GM12878 (cell line): ENCODE data around the gene RIPK3. TPM values are rescaled to one million over a fixed set of nuclear protein-coding genes. Genes with fewer than 3 reads are reported as not detected.

Experiments used
- ATAC-seq: fragments of 200-7000 bp; cut with Tn5 transposase; 3 replicates; pipeline ENCODE4 v1.9.1; 2020; ENCODE audit warnings: mild to moderate bottlenecking, moderate library complexity
- BruUV-seq: library from RNA; stranded (reverse); fragments of 400-500 nt; replicated peaks from 2 replicates; lab custom pipeline; 2021; lab: Mats Ljungman, UMichigan
- CTCF ChIA-PET: fragments of 300-600 bp; sonication (Branson Sonifier 250); formaldehyde crosslinking; extraction: SDS; loops from one replicate; lab custom pipeline; 2021; ENCODE audit warnings: inconsistent platforms; lab: Yijun Ruan, JAX
- POLR2A ChIA-PET: fragments of 350-600 bp; formaldehyde crosslinking; extraction: SDS; loops from one replicate; lab custom pipeline; 2021; ENCODE audit warnings: inconsistent platforms; lab: Charles Lee
- RAD21 ChIA-PET: fragments of 300-600 bp; sonication (Branson Sonifier 250); formaldehyde crosslinking; loops from one replicate; lab custom pipeline; 2023; ENCODE audit warnings: antibody characterized with exemption; ENCODE audit not compliant: unreplicated experiment; lab: Charles Lee
- SMC1A ChIA-PET: fragments of 300-600 bp; sonication (Branson Sonifier 250); formaldehyde crosslinking; loops from one replicate; lab custom pipeline; 2023; ENCODE audit not compliant: unreplicated experiment, uncharacterized antibody; lab: Charles Lee
- DNase-seq: peaks from one replicate; pipeline ENCODE4 v3.0.0-alpha.2; 2011; ENCODE audit warnings: low read depth, low spot score
- FAIRE-seq: peaks from 3 replicates; lab custom pipeline; 2011; peaks lifted over from hg19 to GRCh38; lab: Jason Lieb, UNC
- H2AFZ ChIP-seq: 2 replicates; pipeline ENCODE4 v1.6.0; 2011; ENCODE audit warnings: low read depth, low read length, control low read depth; ENCODE audit not compliant: control insufficient read depth
- H3K27ac ChIP-seq: 2 replicates; pipeline ENCODE4 v1.5.1; 2011; ENCODE audit warnings: control low read depth; ENCODE audit not compliant: control insufficient read depth, insufficient read depth
- H3K27me3 ChIP-seq, 2 experiments: replicated peaks in 1 of 2; 2 replicates each; pipeline versions ENCODE4 v1.6.0 to v1.6.1; 2011; ENCODE audit warnings: low read length in 1 of 2; ENCODE audit not compliant: control insufficient read depth in 2 of 2, insufficient read depth in 2 of 2
- H3K36me3 ChIP-seq, 2 experiments: 2 replicates each; pipeline ENCODE4 v1.5.1; 2011; ENCODE audit warnings: low read length in 1 of 2; ENCODE audit not compliant: control insufficient read depth in 2 of 2, insufficient read depth in 2 of 2
- H3K4me1 ChIP-seq: 2 replicates; pipeline ENCODE4 v1.6.1; 2011; ENCODE audit warnings: mild to moderate bottlenecking, low read length, moderate library complexity, mixed read lengths; ENCODE audit not compliant: control insufficient read depth, insufficient read depth
- H3K4me2 ChIP-seq: 2 replicates; pipeline ENCODE4 v1.6.0; 2011; ENCODE audit warnings: control low read depth; ENCODE audit not compliant: control insufficient read depth, insufficient read depth
- H3K4me3 ChIP-seq: fragments of 200-600 bp; sonication (generic); 2 replicates; pipeline ENCODE4 v1.5.1; 2016
- H3K79me2 ChIP-seq: 2 replicates; pipeline ENCODE4 v1.6.0; 2011; ENCODE audit warnings: low read length; ENCODE audit not compliant: control insufficient read depth, insufficient read depth
- H3K9ac ChIP-seq: 2 replicates; pipeline ENCODE4 v1.8.0; 2011; ENCODE audit warnings: low read length, control low read depth, mixed read lengths; ENCODE audit not compliant: control insufficient read depth, insufficient read depth
- H3K9me3 ChIP-seq: replicated peaks from 3 replicates; pipeline ENCODE4 v1.5.1; 2011; ENCODE audit warnings: mild to moderate bottlenecking, low read length; ENCODE audit not compliant: control insufficient read depth, insufficient read depth
- H4K20me1 ChIP-seq: 2 replicates; pipeline ENCODE4 v1.6.0; 2011; ENCODE audit not compliant: control insufficient read depth, insufficient read depth
- CHD4 ChIP-seq: fragments of 200-600 bp; sonication (generic); IDR thresholded peaks from 2 replicates; pipeline ENCODE4 v1.6.1; 2016; ENCODE audit warnings: mild to moderate bottlenecking
- CREM ChIP-seq: IDR thresholded peaks from 2 replicates; pipeline ENCODE4 v1.6.1; 2014; ENCODE audit warnings: antibody characterized with exemption, low read depth
- DPF2 ChIP-seq: fragments of 450-650 bp; IDR thresholded peaks from 2 replicates; pipeline ENCODE4 v1.6.1; 2017; ENCODE audit warnings: mild to moderate bottlenecking
- IKZF2 ChIP-seq, 2 experiments: fragments of 450-650 bp; IDR thresholded peaks; 2 replicates each; pipeline ENCODE4 v1.6.1; 2017; ENCODE audit warnings: mild to moderate bottlenecking in 2 of 2, moderate library complexity in 2 of 2
- RAD21 ChIP-seq: IDR thresholded peaks from 2 replicates; pipeline ENCODE4 v1.6.1; 2011; ENCODE audit warnings: mild to moderate bottlenecking, low read depth, low read length, moderate library complexity; ENCODE audit not compliant: insufficient read depth
- TCF3 ChIP-seq: IDR thresholded peaks from 2 replicates; pipeline ENCODE4 v1.6.1; 2012; ENCODE audit warnings: low read depth, mild to moderate bottlenecking, low read length, borderline replicate concordance; ENCODE audit not compliant: insufficient read depth
- USF2 ChIP-seq: IDR thresholded peaks from 2 replicates; pipeline ENCODE4 v1.6.1; 2011; ENCODE audit warnings: low read depth, low read length, improper control_type of control experiment, borderline replicate concordance
- ZBTB40 ChIP-seq: fragments of 450-650 bp; IDR thresholded peaks from 2 replicates; pipeline ENCODE4 v1.6.1; 2016; ENCODE audit warnings: mild to moderate bottlenecking, moderate library complexity, borderline replicate concordance
- ZNF384 ChIP-seq: IDR thresholded peaks from 2 replicates; pipeline ENCODE4 v1.6.1; 2012; ENCODE audit warnings: low read depth, mild to moderate bottlenecking, low read length, improper control_type of control experiment, borderline replicate concordance
- WGBS: methylation state at CpG from one replicate; pipeline ENCODE4 v1.1.6; 2016; ENCODE audit warnings: low lambda C conversion rate; ENCODE audit not compliant: insufficient replicate concordance, insufficient coverage; ENCODE audit errors: missing lambda C conversion rate; 5-methylcytosine and 5-hydroxymethylcytosine counted together
- in situ Hi-C: fragments of 300-500 bp; cut with MboI; formaldehyde crosslinking; loops from 9 replicates; pipeline ENCODE4 v1.14.3; 2018; ENCODE audit warnings: mixed read lengths
- intact Hi-C: fragments of 100-400 bp; cut with micrococcal nuclease; formaldehyde crosslinking; loops from one replicate; pipeline ENCODE4 v1.14.2; 2022; ENCODE audit not compliant: unreplicated experiment
- polyA plus RNA-seq, 11 experiments: library from polyadenylated mRNA; depleted of rRNA in 4 of 11; unstranded in 6 of 11; stranded (reverse) in 5 of 11; fragments of >200 nt; fragmentation: Nextera tagmentation in 4 of 11; fragmentation: Illumina TruSeq in 1 of 11; extraction: Ambion mirVana in 4 of 11; extraction: Trizol in 1 of 11; gene quantifications; 1 replicate in 1 of 11; 2 replicates in 10 of 11; pipeline versions ENCODE4 v1.2.1 to v1.2.3, GENCODE V29; 2011 to 2016; ENCODE audit warnings: inconsistent platforms in 2 of 11, missing spikeins in 2 of 11, low read depth in 1 of 11
- total RNA-seq, 4 experiments: library from RNA; depleted of rRNA in 3 of 4; stranded (reverse); fragments of >200 nt in 3 of 4; fragmentation: Illumina TruSeq in 1 of 4; extraction: Trizol in 1 of 4; gene quantifications; 2 replicates each; pipeline versions ENCODE4 v1.2.1 to v1.2.3, GENCODE V29; 2013 to 2021

RIPK3 gene
- total and polyA plus RNA-seq, 10 of the 15 experiments (the other 5 are each of a cell fraction or from before 2014, with no cell fraction given), result 2.0 to 13.6 (median 8.1) TPM

GRCh38 chr14:24300326-24300980 is 39.3 kb downstream of the RIPK3 start:
- Histone ChIP-seq H3K4me2 (peak overlapping the region; percentile 95), H3K79me2 (peaks cover 23% of the 10 kb centered on the region), H4K20me1 (no peaks in the 10 kb centered on the region), H3K27me3 (no peaks in the 10 kb centered on the region), H3K36me3 (peaks cover 11 to 31% of the 10 kb centered on the region in 2 experiments), H3K4me3 (peak overlapping the region; percentile 96), H2AFZ (no peak overlapping the region), H3K4me1 (peaks cover 25% of the 10 kb centered on the region), H3K9me3 (no peaks in the 10 kb centered on the region), H3K9ac (peak overlapping the region; percentile 74), H3K27ac (peak overlapping the region; percentile 39)
- ChIA-PET POLR2A (interaction anchor here (0.5 to 9.0 kb wide), 6 partner anchors 13 to 131 kb away, joined by 3 to 118 read pairs (median 4); partner anchors contain the start of genes MDP1 and TINF2), RAD21 (interaction anchor here (0.6 to 7.8 kb wide), 10 partner anchors 8 to 137 kb away, joined by 3 to 231 read pairs (median 4); partner anchors contain the start of genes IPO4, MDP1 and TINF2), CTCF (interaction anchor here (0.9 to 13.4 kb wide), 11 partner anchors 8 to 193 kb away, joined by 3 to 368 read pairs (median 4); partner anchors contain the start of genes CIDEB, LTB4R, LTB4R2 and MDP1), SMC1A (interaction anchor here (1.1 to 10.1 kb wide), 5 partner anchors 21 to 140 kb away, joined by 3 to 201 read pairs (median 32); partner anchors contain the start of genes IRF9, MDP1, RABGGTA and TINF2)
- no peak for ATAC-seq
- intact Hi-C loops (no loop called here), in situ Hi-C loops (no loop called here)
- no peak for FAIRE-seq
- TF ChIP-seq ZBTB40 (no peak), CREM (no peak), ZNF384 (no peak), RAD21 (no peak), IKZF2 (IDR thresholded peaks at IDR 0.05) (no peak), TCF3 (no peak), USF2 (no peak), DPF2 (no peak), CHD4 (no peak)
- DNase-seq, result no peak
- WGBS, result 29% methylated on average over 16 of the region's 16 CpGs
- no TSS peak for BruUV-seq
